DMS114 treated with DMSO at 0.1 percent for 48 hours (cell line): Measurements from ENCODE around the gene MRPS24.
A peak's percentile ranks its signal among the peaks of the same experiment; 100 is the strongest.
"Not testable (repeated sequence)": the region's sequence is repeated elsewhere in the genome, so short reads cannot be mapped to it uniquely, and the experiment has no call there.

Source experiments
- DNase-seq: peaks from one replicate; lab custom pipeline; 2025; ENCODE audit not compliant: unreplicated experiment; lab: John Stamatoyannopoulos, UW

Gene MRPS24

GRCh38 chr7:43869006-43869866, at the start of gene MRPS24:
Gene MRPS24, minus strand, starts transcription at chr7:43869517. Its CDS starts 22 bp downstream, at chr7:43869495.
- DNase-seq, result peak; percentile 94

DNA sequence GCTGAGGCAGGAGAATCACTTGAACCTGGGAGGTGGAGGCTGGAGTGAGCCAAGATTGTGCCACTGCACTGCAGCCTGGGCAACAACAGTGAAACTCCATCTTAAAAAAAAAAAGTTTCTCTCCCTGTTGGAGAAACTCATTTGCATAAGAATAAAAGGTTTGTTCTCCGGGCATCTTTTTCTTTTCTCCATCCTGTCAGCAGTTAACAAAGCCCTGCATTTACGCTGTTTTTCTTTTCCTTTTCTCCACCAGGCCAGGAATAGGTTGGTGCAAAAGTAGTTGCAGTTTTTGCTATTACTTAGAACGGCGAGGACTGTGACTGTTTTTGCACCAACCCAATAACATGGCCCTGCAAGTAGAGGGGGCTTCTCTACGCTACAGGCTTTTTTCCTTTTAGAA, 46.6 kb upstream of the MRPS24 start:
- DNase-seq, result no peak

DNA sequence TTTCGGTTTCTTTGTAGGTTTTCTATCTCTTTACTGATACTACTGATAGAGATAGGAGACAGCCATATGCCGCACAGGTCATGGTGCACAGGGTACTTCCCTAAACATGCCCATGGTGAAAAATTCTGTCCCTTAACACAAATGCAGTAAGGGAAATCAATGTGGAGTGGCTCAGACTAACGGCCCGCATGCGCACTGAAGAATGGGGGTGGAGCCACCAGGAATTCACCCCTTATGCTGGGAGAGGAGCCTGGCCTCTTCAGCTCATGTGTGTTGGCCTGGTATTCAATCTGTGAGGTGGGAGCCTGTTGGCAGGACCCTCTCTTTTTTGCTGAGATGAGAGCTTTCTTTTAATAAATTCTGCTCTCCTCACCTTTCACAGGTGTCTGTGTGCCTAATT, 45.5 kb upstream of the MRPS24 start:
- no peak for DNase-seq

DNA sequence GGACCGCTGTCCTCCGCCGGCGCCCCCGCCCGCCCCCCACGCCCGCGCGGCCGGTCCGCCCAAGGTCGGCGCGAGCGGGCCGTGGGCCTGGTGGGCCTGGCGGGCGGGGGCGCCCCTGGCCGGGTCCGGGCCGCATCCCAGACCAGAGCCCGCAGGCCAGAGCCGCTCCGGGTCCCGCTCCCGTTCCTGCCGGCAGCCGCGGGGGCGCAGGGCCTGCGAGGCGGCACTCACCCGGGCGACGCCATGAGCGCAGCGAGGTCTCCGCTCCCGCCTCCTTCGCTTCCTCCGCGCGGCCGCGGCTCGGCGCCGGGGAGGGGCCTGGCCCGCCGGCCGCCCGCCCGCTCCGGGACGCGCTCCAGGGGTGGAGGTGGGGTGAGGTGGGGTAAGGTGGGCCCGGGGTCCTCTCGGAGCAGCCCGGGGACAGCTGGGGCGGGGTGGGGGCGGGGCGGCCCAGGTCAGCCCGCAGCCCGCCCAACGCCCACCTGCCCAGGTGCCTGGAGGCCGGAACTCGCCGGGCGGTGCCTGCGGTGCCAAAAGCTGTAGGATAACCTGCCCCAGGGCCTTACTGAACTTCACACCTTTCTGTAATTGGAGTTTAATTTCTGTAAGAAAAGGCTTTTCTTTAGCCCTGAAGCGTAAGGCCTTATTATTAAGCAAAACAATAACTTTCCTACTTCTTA, 37.2 kb upstream of the MRPS24 start, which contains the start of gene URGCP:
URGCP (minus strand) TSS at position 266 of the 680 bp plus-strand sequence; CDS start at position 245, 21 bp downstream.
- DNase-seq, result no peak

GRCh38 chr7:43905956-43906330, 36.6 kb upstream of the MRPS24 start:
- DNase-seq, result peak; percentile 18

DNA sequence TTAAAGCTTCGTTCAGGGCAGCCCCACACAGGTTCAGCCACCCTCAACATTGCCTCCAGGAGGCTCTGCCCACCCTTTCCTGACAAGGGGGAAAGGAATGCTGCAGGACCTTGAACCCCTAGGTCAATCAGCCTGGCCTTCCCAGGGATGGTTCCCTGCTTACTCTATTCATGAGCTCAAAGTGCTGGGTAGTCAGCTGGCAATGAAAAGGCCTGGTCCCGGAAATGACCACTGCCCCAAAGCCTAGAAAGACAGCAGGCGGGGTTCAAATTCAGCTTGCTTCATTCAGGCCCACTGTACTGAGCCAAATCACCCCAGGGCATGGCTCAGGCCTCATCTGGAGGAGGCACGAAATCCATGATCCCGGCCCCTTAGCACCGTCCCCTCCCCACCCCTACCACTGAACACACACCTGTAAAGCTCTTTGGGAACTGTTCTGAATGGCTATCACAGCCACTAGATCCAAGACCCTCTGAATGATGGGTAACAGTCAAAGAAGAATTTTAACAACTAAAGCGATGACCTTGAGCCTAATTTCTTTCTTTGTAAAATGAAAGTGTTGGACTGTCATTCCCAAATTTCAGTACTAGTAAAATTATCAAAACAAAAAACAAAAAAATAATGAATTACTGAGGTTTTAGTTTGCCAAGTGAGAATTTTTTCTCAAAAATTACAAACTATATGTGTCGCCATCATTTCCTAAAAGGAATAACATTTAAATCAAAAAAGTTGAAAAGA, 36.1 kb upstream of the MRPS24 start:
- no peak for DNase-seq

- no peak for DNase-seq
Observed at GRCh38 chr7:43904533-43905208, 35.4 kb upstream of the MRPS24 start.

GRCh38 chr7:43902542-43903054, 33.3 kb upstream of the MRPS24 start:
- DNase-seq, result no peak

DNA sequence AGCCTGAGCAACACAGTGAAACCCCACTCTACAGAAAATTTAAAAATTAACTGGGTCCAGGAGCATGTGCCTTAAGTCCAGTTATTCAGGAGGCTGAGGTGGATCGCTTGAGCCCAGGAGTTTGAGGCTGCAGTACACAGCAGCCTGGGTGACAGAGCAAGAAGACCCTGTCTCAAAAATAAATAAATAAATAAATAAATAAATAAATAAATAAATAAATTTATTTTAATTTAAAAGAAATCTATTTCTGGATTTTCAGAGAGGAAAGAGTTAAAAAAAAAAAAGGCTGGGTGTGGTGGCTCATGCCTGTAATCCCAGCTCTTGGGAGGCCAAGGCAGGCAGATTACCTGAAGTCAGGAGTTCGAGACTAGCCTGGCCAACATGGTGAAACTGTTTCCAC, 29.3 kb upstream of the MRPS24 start:
- not testable (repeated sequence) for DNase-seq

GRCh38 chr7:43895847-43896415, 26.6 kb upstream of the MRPS24 start:
- no peak for DNase-seq

GRCh38 chr7:43891069-43891955, 22.0 kb upstream of the MRPS24 start:
- DNase-seq, result no peak

DNA sequence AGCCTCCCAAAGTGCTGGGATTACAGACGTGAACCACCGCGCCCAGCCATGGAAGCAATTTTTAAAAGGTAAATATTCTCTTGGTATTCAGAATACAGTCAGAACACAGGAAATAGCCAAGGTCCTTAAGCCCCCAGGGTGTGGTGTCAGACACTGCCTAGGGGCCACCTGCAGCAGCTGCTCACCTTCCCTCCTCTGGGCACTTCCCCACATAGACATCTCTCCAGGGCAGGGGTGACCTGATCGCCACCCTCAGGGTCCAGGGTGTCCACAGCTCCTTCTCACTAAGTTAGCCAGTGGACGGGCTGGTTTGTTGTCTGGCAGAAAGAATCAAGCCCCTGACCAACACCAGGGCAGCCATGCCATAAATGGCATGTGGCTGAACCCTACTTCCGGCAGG, 21.2 kb upstream of the MRPS24 start:
- DNase-seq, result no peak

DNA sequence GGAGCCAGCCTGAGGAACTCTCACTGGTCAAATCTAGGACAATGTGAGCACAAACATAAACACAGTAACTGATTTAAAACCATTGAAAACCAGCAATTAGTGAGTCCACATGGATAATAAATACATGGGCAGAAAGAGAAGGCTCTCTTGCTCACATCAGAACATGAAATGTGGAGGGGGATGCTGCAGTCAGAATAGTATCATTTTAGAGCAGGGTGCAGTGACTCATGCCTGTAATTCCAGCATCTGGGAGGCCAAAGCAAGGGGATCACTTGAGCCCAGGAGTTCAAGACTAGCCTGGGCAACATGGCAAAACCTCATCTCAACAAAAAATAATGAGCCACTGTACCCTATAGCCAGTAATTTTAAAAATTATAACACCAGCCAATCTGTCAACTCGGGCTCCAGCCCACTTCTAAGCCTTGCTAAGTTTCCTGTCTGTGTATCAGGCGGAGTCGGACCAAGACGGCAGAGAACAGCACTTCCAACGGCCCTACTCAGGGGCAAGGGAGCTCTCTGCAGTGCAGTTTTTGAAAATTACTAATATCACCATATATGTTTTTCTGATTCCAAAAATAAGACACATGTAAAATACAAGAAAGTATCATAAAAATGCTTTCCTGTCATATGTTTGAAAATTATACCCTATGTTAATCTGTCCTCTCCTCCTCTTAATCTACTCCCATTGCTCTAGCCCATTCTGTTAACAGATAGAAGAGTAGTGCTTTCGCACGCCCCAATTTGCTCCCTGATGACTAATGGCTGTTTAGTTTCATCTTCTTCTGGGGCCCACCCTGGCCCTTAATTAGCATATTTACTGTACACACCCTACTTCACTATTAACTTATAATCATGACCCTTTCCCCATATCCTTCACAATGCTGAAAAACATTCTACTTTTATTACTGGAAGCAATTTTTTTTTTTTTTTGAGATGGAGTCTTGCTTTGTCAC, 20.0 kb upstream of the MRPS24 start:
- DNase-seq, result no peak

- DNase-seq, result no peak
Observed at GRCh38 chr7:43884617-43885016, 15.3 kb upstream of the MRPS24 start.

- no peak for DNase-seq
Observed at GRCh38 chr7:43884209-43884608, 14.9 kb upstream of the MRPS24 start.

- DNase-seq, result no peak
Observed at GRCh38 chr7:43880596-43880995, 11.3 kb upstream of the MRPS24 start.

DNA sequence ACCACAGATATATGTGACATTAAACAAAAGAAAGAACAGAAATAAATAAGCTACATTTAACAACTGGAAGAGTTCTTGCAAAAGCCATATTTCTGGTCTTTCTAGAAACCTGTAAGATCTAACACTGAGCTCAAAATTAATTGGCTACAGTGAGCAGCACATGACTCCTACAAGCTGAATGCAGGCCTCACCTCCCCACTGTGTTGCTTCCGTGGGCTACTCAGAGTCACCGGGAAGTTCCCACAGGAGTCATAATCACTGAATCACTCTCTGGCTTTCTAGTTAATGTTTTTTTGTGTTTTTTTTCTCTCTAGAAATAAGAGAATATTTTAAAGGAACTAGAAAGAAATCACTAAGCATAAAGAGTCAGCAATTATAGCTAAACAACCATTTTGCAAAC, 10.2 kb upstream of the MRPS24 start:
- no peak for DNase-seq

DNA sequence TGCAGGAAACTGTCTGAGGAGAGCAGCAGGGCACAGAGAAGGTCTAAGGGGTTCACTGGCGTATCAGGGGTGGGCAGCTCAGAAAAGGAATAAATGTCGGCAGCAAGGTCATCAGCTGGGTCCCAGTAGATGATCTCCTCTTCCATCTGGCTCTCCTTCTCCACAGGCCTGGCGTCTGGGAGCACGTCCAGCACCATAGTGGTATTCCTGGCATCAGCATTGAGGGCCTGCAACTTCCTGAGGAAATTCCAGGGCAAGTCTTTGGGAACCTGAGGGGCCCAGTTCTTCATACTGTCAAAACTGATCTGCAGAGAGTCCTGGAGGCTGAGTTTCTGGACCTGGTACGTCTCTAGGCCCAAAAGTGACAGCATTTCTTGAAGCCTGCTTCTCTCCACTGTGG, 9.6 kb upstream of the MRPS24 start:
- DNase-seq, result no peak
